Measurements from ENCODE around the gene COBL. TPM values are rescaled to one million over a fixed set of nuclear protein-coding genes. Genes with fewer than 3 reads are reported as not detected.

Gene COBL
- total and polyA plus RNA-seq, 2 donors (not counting 3 experiments of a cell fraction or from before 2014, with no cell fraction given) = 0.11 TPM; not detected in 1

GRCh38 chr7:51261950-51262795 lies 54.4 kb downstream of the COBL start:
- DNase-seq (ENCODE audit: low read depth, low spot score) (no peak), FAIRE-seq (no peak)
- Histone ChIP-seq H2AFZ (ENCODE audit: low read depth, low read length) (no peak overlapping the region), H3K9me3 (replicated peaks; ENCODE audit: control insufficient read depth, insufficient read depth, low read length) (no peaks in the 10 kb centered on the region), H3K27ac (ENCODE audit: insufficient read depth, low read depth, low read length) (no peak overlapping the region), H3K79me2 (ENCODE audit: control insufficient read depth, insufficient read depth, low read length) (no peaks in the 10 kb centered on the region), H3K9ac (replicated peaks; ENCODE audit: extremely low read depth, insufficient read depth, low read length) (no peak overlapping the region), H3K9me1 (replicated peaks; ENCODE audit: control insufficient read depth, extremely low read depth, insufficient read depth, low read length) (no peaks in the 10 kb centered on the region), H4K20me1 (replicated peaks; ENCODE audit: control insufficient read depth, extremely low read depth, insufficient read depth, low read length) (no peaks in the 10 kb centered on the region), H3K4me3 (replicated peaks in 1 of 3; ENCODE audit: insufficient read depth in 1 of 3, low read depth in 1 of 3, low read length in 3 of 3) (no peak overlapping the region), H3K27me3 (ENCODE audit: control insufficient read depth in 2 of 2, insufficient read depth in 2 of 2, low read length in 2 of 2) (no peaks in the 10 kb centered on the region), H3K4me1 (ENCODE audit: control insufficient read depth, extremely low read depth, insufficient read depth, low read length) (no peaks in the 10 kb centered on the region), H3K4me2 (ENCODE audit: insufficient read depth, low read length) (no peak overlapping the region), H3K36me3 (ENCODE audit: control insufficient read depth in 2 of 2, extremely low read depth in 1 of 2, insufficient read depth in 2 of 2, low read length in 2 of 2) (no peaks in the 10 kb centered on the region)
- no TSS peak for BruUV-seq (replicated peaks)
- intact Hi-C loops (cut with micrococcal nuclease) (no loop called here), dilution Hi-C loops (cut with MboI; ENCODE audit: extremely low pct_ligation_motif_present, low sequenced_read_pairs) (no loop called here)
- no peak for TF ChIP-seq POLR2A (IDR thresholded peaks at IDR 0.05; ENCODE audit: low read depth, low read length)
- no peak for TF ChIP-seq MYC (IDR thresholded peaks at IDR 0.05; ENCODE audit: low read depth, low read length)
- TF ChIP-seq POLR2AphosphoS5 (IDR thresholded peaks at IDR 0.05; ENCODE audit: insufficient read depth, low read depth, low read length) = no peak
- no peak for TF ChIP-seq CTCF (IDR thresholded peaks at IDR 0.05; ENCODE audit: extremely low read depth in 1 of 2, insufficient read depth in 1 of 2, low read depth in 1 of 2, low read length in 2 of 2)
- no peak for TF ChIP-seq MAX (IDR thresholded peaks at IDR 0.05; ENCODE audit: insufficient read depth, insufficient read length)
- TF ChIP-seq JUN (IDR thresholded peaks at IDR 0.05; ENCODE audit: borderline replicate concordance, insufficient read depth, insufficient read length, low read depth) = no peak
- TF ChIP-seq EZH2 (IDR thresholded peaks at IDR 0.05; ENCODE audit: borderline replicate concordance, low read depth, low read length, severe bottlenecking) = no peak
- no peak for TF ChIP-seq GATA2 (IDR thresholded peaks at IDR 0.05; ENCODE audit: insufficient read depth, insufficient read length, low read depth, low read length)
- no peak for TF ChIP-seq FOS (IDR thresholded peaks at IDR 0.05; ENCODE audit: borderline replicate concordance, insufficient read depth, low read length)
- ChIA-PET CTCF (no interaction called here), POLR2A (no interaction called here)
